ES-I3 (cell line): Measurements from ENCODE around the gene DOK1.

ENCODE experiments used
- H3K36me3 ChIP-seq: 2 replicates; pipeline ENCODE4 v1.6.1; 2013; ENCODE audit warnings: mild to moderate bottlenecking, low read length, control low read depth, moderate library complexity; ENCODE audit not compliant: insufficient read depth
- H3K4me1 ChIP-seq: 2 replicates; pipeline ENCODE4 v1.6.1; 2013; ENCODE audit warnings: mild to moderate bottlenecking, control low read depth, low read length; ENCODE audit not compliant: insufficient read depth
- H3K9ac ChIP-seq: 2 replicates; pipeline ENCODE4 v1.6.1; 2013; ENCODE audit warnings: low read depth, mild to moderate bottlenecking, low read length, moderate library complexity
- H3K9me3 ChIP-seq: 2 replicates; pipeline ENCODE4 v1.6.1; 2013; ENCODE audit warnings: mild to moderate bottlenecking, low read length, moderate library complexity; ENCODE audit not compliant: control insufficient read depth, insufficient read depth

Gene DOK1

GRCh38 chr2:74515981-74516633 lies 38.4 kb upstream of the DOK1 start:
- no peaks in the 10 kb centered on the region; the same call in 1 of the 2 replicates for H3K4me1 ChIP-seq
- peak overlapping the region; percentile 37; the same call in 1 of the 2 replicates for H3K9ac ChIP-seq
- H3K9me3 ChIP-seq: peaks cover 6% of the 10 kb centered on the region; the same call in 1 of the 2 replicates
- H3K36me3 ChIP-seq: no peaks in the 10 kb centered on the region

GRCh38 chr2:74516650-74517049 lies 37.9 kb upstream of the DOK1 start:
- H3K36me3 ChIP-seq: no peaks in the 10 kb centered on the region
- H3K4me1 ChIP-seq: no peaks in the 10 kb centered on the region; the same call in 1 of the 2 replicates
- peaks cover 6% of the 10 kb centered on the region; the same call in 1 of the 2 replicates for H3K9me3 ChIP-seq
- H3K9ac ChIP-seq: no peak overlapping the region

- H3K4me1 ChIP-seq: peaks cover 7% of the 10 kb centered on the region; the same call in 1 of the 2 replicates
- peaks cover 5% of the 10 kb centered on the region; the same call in 1 of the 2 replicates for H3K36me3 ChIP-seq
- no peaks in the 10 kb centered on the region for H3K9me3 ChIP-seq
- no peak overlapping the region for H3K9ac ChIP-seq
Measured at GRCh38 chr2:74522516-74522915, 32.0 kb upstream of the DOK1 start.

GRCh38 chr2:74524005-74524404 lies 30.5 kb upstream of the DOK1 start:
- H3K36me3 ChIP-seq: peaks cover 10% of the 10 kb centered on the region
- no peaks in the 10 kb centered on the region for H3K9me3 ChIP-seq
- H3K4me1 ChIP-seq: peaks cover 16% of the 10 kb centered on the region
- no peak overlapping the region for H3K9ac ChIP-seq

- peaks cover 10% of the 10 kb centered on the region for H3K36me3 ChIP-seq
- H3K4me1 ChIP-seq: peaks cover 16% of the 10 kb centered on the region
- no peaks in the 10 kb centered on the region for H3K9me3 ChIP-seq
- H3K9ac ChIP-seq: no peak overlapping the region
Measured at GRCh38 chr2:74524955-74525716, 29.4 kb upstream of the DOK1 start.

DNA sequence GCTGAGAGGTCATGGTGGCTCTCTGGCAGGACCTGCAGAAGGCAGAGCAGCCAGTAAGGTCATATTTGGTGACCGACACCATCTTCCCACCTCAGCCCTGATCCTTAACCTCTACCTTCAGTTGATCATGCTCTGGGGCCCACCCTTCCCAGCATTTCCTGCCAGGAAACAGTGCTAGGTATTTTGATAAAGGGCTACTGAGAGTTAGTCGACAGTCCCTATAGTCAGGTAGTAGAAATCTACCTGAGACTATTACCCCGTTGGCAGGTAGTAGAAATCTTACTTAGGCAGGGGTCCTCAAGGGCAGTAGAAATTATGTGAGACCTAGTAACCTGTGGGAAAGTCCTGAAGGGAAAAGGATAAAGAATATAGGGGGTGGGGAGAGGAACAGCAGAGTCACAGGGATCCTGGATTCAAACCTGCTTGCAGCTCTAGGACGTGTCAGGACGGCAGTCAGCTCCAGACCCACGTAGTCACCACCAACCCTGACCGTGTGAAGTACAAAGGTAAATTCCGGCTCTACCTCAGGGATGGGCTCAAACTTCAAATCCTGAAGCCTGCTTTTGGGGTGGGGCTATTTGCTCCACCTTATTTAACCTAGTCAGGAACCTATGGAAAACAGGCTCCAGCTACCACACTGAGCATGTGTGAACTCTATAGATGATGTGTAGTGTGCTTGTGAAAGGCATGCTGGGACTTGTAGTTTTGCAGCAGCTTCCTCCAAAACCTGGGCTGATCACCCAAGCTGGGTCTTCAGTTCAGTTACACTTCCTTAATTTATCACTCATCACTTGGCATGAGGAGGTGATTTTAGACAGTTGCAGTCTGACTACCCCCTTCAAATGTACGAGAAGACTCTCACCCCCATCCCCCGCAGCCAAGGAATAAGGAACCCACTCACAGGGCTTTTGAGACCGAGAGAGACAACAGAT lies 28.5 kb upstream of the DOK1 start, which contains the start of gene DQX1:
Gene DQX1 (minus strand): TSS at position 515 of the 932 bp plus-strand sequence. CDS start 502 bp downstream, at position 13.
- Histone ChIP-seq H3K9me3 (no peaks in the 10 kb centered on the region), H3K9ac (no peak within 1 kb of the TSS), H3K4me1 (peaks cover 19% of the 10 kb centered on the region), H3K36me3 (peaks cover 10% of the 10 kb centered on the region)

- H3K9ac ChIP-seq: no peak overlapping the region
Measured at GRCh38 chr2:74526649-74527230, 27.8 kb upstream of the DOK1 start.

GRCh38 chr2:74527741-74528140 lies 26.8 kb upstream of the DOK1 start:
- Histone ChIP-seq H3K4me1 (peaks cover 19% of the 10 kb centered on the region), H3K9me3 (no peaks in the 10 kb centered on the region), H3K9ac (no peak overlapping the region), H3K36me3 (peaks cover 10% of the 10 kb centered on the region)

More at GRCh38 chr2:74526649-74527230, 27.8 kb upstream of the DOK1 start:
- peaks cover 19% of the 10 kb centered on the region for H3K4me1 ChIP-seq
- H3K9me3 ChIP-seq: no peaks in the 10 kb centered on the region
- peaks cover 10% of the 10 kb centered on the region for H3K36me3 ChIP-seq

DNA sequence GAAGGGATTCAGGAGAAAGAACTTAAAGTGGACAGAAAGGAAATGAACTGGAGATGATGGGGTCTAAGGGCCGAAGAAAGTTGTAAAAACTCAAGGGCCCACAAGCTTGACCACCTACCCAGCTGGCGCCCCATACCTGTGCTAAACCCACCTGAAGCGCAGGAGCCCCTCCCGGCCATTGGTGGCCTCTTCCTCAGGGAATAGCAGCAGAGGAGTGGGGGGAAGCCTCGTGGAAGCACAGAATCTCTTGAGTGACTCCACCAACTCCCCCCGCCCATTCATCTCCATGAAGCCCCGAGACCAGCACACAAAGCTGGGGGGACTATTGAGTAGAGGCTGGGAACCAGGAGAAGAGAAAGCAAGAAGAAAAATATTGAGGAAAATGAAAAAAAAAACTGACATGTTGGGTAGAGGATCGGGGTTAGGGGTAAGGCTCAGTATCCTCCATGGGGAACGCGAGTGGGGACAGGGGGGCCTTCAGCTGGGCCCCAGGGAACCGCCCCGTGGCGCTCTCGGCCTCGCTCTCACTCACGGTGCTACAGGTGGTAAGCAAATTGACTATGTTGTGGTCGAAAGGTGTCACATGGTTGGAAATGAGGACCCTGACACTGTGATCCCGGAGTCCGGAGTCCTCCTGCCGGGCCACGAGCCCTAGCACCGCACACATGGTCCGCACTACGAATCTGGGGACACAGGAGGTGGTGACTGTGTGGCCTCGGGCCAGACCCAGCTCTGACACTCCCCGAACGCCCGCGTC lies 25.7 kb upstream of the DOK1 start:
- Histone ChIP-seq H3K4me1 (peaks cover 19% of the 10 kb centered on the region), H3K36me3 (peaks cover 10% of the 10 kb centered on the region), H3K9me3 (no peaks in the 10 kb centered on the region), H3K9ac (peak overlapping the region; percentile 99)

- peaks cover 19% of the 10 kb centered on the region for H3K4me1 ChIP-seq
- H3K9ac ChIP-seq: peak within 1 kb of the TSS; percentile 99
- H3K9me3 ChIP-seq: no peaks in the 10 kb centered on the region
- peaks cover 10% of the 10 kb centered on the region for H3K36me3 ChIP-seq
Measured at GRCh38 chr2:74529357-74530238, 24.9 kb upstream of the DOK1 start, which contains the start of the genes AUP1 and HTRA2. AUP1 (minus strand) TSS chr2:74529706; CDS start chr2:74529629, 77 bp downstream. HTRA2 (plus strand) TSS chr2:74529933; CDS start chr2:74530007, 74 bp downstream.

DNA sequence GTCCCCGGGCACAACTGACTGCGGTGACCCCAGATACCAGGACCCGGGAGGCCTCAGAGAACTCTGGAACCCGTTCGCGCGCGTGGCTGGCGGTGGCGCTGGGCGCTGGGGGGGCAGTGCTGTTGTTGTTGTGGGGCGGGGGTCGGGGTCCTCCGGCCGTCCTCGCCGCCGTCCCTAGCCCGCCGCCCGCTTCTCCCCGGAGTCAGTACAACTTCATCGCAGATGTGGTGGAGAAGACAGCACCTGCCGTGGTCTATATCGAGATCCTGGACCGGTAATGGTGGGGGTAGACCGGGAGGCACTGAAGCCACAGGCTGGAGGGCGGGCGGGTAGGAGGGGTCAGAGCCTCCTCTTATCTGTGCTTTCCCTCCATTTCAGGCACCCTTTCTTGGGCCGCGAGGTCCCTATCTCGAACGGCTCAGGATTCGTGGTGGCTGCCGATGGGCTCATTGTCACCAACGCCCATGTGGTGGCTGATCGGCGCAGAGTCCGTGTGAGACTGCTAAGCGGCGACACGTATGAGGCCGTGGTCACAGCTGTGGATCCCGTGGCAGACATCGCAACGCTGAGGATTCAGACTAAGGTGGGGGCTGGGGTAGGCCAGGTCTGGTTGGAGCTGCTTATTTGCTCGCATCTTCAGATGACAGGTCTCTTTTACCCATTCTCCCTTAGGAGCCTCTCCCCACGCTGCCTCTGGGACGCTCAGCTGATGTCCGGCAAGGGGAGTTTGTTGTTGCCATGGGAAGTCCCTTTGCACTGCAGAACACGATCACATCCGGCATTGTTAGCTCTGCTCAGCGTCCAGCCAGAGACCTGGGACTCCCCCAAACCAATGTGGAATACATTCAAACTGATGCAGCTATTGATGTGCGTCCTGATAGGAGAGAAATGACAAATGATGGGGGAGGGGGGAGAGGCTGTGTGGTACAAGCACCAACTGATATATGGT lies 24.0 kb upstream of the DOK1 start:
- Histone ChIP-seq H3K36me3 (peaks cover 10% of the 10 kb centered on the region), H3K9me3 (no peaks in the 10 kb centered on the region), H3K4me1 (peaks cover 18% of the 10 kb centered on the region), H3K9ac (peak overlapping the region; percentile 99)
